HG02840 (cell line): ENCODE measurements around the gene ERCC2.
"Not testable (repeated sequence)": the region's sequence is repeated elsewhere in the genome, so short reads cannot be mapped to it uniquely, and the experiment has no call there.

Experiments
- ATAC-seq: cut with Tn5 transposase; IDR thresholded peaks from one replicate; pipeline ENCODE4 v1.9.1; 2021; ENCODE audit warnings: mild to moderate bottlenecking, moderate library complexity, moderate number of reproducible peaks; ENCODE audit not compliant: unreplicated experiment, low FRiP score

Gene ERCC2

GRCh38 chr19:45340232-45340898 is 30.0 kb downstream of the ERCC2 start, which contains the start of gene KLC3:
TSS of gene KLC3 (plus strand) at chr19:45340750. CDS start at chr19:45345542, 4,792 bp downstream.
- no peak for ATAC-seq

- ATAC-seq: no peak
Measured at GRCh38 chr19:45339629-45340028, 30.7 kb downstream of the ERCC2 start.

- no peak for ATAC-seq
Measured at GRCh38 chr19:45336696-45337251, 33.6 kb downstream of the ERCC2 start.

GRCh38 chr19:45334881-45335280 is 35.5 kb downstream of the ERCC2 start:
- not testable (repeated sequence) for ATAC-seq

GRCh38 chr19:45333609-45334303 is 36.6 kb downstream of the ERCC2 start:
- ATAC-seq: no peak

GRCh38 chr19:45331411-45331810 is 39.0 kb downstream of the ERCC2 start:
- ATAC-seq: no peak

- ATAC-seq: no peak
Measured at GRCh38 chr19:45327404-45328143, 42.8 kb downstream of the ERCC2 start.

GRCh38 chr19:45324349-45324907 is 45.9 kb downstream of the ERCC2 start:
- ATAC-seq: no peak

- ATAC-seq: no peak
Measured at GRCh38 chr19:45323671-45324081, 46.7 kb downstream of the ERCC2 start.

- ATAC-seq: no peak
Measured at GRCh38 chr19:45322744-45323281, 47.6 kb downstream of the ERCC2 start, which contains the start of gene CKM. TSS of gene CKM (minus strand) at chr19:45322875. CDS start at chr19:45319713, 3,162 bp downstream.

GRCh38 chr19:45322311-45322710 is 48.1 kb downstream of the ERCC2 start:
- ATAC-seq: no peak

- ATAC-seq: no peak
Measured at GRCh38 chr19:45321848-45322247, 48.5 kb downstream of the ERCC2 start.

GRCh38 chr19:45320997-45321775 is 49.2 kb downstream of the ERCC2 start:
- no peak for ATAC-seq

- no peak for ATAC-seq
Measured at GRCh38 chr19:45315304-45315703, 55.1 kb downstream of the ERCC2 start.

- ATAC-seq: no peak
Measured at GRCh38 chr19:45314708-45315245, 55.6 kb downstream of the ERCC2 start.

GRCh38 chr19:45312285-45312684 is 58.1 kb downstream of the ERCC2 start:
- not testable (repeated sequence) for ATAC-seq

GRCh38 chr19:45311621-45312020 is 58.8 kb downstream of the ERCC2 start:
- no peak for ATAC-seq

GRCh38 chr19:45309322-45309721 is 61.1 kb downstream of the ERCC2 start:
- ATAC-seq: not testable (repeated sequence)

- no peak for ATAC-seq
Measured at GRCh38 chr19:45307361-45307760, 63.0 kb downstream of the ERCC2 start.
